ENCODE results near the gene KLHDC3.
"Not testable (repeated sequence)": the region's sequence is repeated elsewhere in the genome, so short reads cannot be mapped to it uniquely, and the experiment has no call there.

Gene KLHDC3

GRCh38 chr6:43029120-43029519, 15.1 kb downstream of the KLHDC3 start:
- no peak for DNase-seq (ENCODE audit: low read depth)

DNA sequence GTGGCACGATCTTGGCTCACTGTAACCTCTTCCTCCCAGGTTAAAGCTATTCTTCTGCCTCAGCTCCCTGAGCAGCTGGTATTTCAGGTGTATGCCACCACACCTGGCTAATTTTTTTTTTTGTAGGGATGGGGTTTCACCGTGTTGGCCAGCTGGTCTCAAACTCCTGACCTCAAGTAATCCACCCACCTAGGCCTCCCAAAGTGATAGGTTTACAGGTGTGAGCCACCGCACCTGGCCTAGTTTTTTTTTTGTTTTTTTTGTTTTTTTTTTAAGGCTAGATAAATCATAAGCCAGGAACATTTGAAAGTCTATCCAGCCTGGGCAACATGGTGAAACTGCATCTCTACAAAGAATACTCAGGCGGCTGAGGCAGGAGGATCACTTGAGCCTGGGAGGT, 18.3 kb downstream of the KLHDC3 start:
- no peak for DNase-seq (ENCODE audit: low read depth)

GRCh38 chr6:43033496-43034189, 19.6 kb downstream of the KLHDC3 start:
- no peak for DNase-seq (ENCODE audit: low read depth)

GRCh38 chr6:43034190-43034525, 20.1 kb downstream of the KLHDC3 start:
- DNase-seq (ENCODE audit: low read depth): no peak

DNA sequence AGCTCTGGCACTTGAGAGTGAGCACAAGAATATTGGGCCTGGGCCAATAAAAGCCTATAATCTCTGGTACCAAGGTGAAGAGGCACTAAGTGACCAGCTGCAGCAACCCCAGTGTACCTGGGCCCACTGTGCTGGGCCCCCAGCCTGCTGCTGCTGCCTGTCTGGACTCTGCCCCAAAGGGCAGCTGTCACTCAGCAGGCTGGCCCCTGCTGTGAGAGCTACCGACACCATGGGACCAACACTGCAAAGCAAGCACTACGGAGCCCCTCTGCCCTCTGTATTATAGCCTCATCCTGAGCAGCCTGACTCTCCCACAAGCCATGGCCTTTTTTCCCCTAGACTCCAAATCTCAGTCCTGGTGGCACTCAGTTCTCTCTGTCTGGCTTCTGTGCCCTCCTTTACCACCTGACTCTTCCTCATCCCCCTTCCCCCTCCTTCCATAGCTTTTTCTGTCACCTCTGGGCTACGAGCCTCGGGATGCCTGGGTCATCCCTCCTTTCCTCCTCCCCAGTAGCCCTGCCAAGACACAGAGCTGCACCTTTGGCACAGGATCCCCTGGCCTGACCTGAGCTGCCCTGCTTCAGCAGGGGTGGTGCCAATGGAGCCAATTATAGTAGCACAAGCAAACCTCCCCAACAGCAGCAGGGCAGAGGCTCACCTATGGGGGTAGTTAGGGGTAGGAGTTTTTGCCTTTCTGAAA, 21.6 kb downstream of the KLHDC3 start:
- no peak for DNase-seq (ENCODE audit: low read depth)

DNA sequence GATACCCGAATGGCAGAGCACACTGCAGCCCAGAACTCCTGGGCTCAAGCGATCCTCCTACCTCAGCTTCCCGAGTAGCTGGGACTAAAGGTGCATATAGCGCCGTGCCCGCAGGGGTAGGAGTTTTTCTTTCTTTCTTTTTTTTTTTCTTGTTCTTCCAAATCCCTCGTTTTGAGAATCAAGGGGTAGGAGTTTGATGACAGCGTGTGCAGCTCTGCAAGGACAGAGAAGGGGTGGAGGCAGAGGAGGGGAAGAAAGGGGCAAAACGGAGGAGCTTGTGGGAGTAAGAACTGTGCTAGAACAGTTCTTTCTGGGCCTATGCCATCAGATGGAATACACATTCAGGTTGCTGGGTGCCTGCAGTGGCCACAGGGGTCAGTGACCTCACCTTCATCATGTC, 22.7 kb downstream of the KLHDC3 start:
- no peak for DNase-seq (ENCODE audit: low read depth)

DNA sequence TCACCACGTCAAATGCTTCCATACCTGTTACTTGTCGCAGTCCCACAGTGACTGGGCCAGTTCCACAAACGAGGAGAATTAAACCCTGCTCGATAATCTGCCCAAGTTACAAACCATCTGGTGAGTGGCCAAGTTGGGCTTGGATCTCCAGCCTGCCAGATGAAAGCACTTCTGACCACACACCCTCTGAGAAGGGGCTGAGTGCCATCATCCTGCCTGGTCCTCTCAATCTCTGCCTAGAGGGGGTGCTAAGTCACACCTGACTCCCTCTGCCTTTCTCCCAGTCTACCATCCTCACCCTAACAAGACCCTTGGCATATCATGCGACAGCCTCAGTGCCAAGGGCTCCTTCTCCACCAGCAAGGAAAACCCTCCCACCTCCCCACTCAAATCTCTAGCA, 23.1 kb downstream of the KLHDC3 start:
- DNase-seq (ENCODE audit: low read depth): no peak

DNA sequence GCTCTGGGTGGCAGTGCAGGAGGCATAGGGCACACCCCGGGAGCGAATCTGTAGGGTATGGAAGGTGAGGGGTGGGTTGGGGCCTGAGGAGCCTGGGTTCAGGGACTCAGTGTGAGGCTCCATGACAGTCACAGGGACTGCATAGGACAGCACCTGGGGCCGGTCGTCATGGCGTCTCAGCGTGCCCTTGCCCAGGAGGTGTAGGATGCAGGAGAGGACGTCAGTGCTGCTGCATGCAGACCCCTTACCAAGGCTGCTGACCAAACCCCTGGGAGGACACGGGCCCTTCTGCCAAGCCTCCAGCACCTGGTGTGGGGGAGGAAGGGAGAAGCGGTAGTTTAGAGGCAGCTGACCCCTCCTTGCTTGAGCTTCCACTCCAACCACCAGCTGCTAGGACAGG, 23.7 kb downstream of the KLHDC3 start:
- no peak for DNase-seq (ENCODE audit: low read depth)

GRCh38 chr6:43038727-43039126, 24.7 kb downstream of the KLHDC3 start:
- DNase-seq (ENCODE audit: low read depth): no peak

- no peak for DNase-seq (ENCODE audit: low read depth)
Measured at GRCh38 chr6:43040542-43041257, 26.7 kb downstream of the KLHDC3 start.

- DNase-seq (ENCODE audit: low read depth): not testable (repeated sequence)
Measured at GRCh38 chr6:43041475-43041874, 27.4 kb downstream of the KLHDC3 start.

DNA sequence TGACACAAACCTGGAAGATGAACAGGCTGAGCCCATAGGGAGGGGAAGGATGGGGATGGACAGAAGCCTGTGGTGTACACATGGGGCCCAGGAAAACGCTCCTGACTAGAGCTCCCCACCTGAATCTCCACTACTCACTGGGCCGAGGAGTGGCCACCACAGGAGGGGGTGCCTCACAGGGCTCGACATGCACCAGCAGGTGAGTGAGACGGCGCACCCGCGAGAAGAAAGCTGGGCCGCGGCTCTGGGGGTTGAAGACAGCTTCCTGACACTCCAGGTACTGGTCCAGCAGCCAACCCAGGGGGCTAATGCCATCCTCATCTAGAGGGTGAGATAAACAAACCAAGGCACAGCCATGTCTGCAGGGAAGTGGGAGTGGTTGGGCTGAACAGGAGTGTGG, 29.3 kb downstream of the KLHDC3 start:
- DNase-seq (ENCODE audit: low read depth): no peak

DNA sequence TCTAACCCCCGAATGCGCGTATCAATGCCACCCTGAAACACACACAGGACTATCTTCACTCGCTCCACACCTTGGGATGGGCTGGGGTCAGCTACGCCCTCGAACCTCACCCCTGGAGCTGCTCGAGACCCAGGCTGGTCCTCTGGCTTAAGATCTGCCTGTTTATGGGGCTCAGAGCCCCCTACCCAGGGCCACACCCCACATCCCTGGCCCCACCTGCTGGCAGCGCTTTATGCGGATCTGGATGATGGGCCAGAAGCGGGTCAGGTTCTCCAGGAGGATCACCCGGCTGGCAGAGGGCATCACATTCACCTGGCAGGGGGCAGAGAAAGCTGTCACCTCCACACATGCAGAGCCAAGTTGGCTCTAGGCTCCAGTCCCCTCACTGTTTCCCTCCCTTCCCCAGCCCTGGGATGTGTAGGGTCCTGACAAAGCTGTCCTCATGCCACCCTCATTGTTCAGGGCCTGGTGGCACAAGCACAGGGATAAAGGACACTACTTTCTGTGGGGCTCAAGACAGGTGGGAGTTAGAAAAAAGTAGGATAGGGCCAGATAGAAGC, 31.4 kb downstream of the KLHDC3 start:
- no peak for DNase-seq (ENCODE audit: low read depth)

GRCh38 chr6:43047998-43048397, 33.9 kb downstream of the KLHDC3 start:
- no peak for DNase-seq (ENCODE audit: low read depth)

DNA sequence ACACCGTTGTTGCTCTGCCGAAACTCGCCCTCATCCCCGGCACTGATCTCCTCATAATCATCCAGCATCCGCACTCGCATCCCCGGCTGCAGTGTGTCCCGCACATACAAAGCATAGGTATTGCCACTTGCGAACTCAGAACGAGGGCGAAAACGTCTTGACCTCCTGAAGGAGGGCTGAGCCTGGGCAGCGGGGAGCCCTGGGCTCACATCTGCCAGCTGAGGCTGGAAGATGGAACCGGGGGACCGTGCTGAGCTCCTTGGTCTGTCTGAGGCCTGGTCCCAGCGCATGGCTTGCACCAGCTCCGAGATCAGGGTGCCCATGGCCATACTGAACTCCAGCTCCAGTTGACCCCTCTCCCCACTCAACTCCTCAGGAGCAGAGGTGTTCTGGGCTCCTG, 36.9 kb downstream of the KLHDC3 start:
- no peak for DNase-seq (ENCODE audit: low read depth)

DNA sequence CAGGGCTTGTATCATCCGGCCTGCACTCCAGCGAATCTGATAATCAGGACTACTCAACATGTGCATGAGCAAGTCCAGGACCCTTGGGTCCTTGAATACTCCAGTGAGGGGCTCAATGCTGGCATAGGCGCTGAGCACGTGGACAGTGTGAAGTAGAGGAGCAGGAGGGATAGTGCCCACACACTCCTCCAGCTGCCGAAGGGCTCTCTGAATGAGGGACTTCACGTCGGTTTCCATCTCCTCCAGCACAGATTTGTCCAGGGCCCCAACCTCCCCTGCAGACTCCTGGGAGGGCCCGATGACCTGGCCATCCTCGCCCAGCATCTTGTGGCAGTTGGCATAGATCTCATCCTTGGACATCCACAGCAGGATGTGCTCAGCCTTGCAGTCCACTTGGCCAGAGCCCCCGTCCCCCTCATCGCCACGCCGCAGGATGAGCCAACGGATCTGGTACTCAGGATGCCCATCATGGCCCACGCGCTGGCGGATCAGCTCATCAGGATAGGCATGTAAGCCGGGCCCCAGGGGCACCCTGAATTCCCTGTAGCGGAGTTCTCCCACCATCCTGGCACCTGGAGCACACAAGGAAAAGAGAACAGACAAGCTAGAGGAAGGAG, 38.3 kb downstream of the KLHDC3 start:
- DNase-seq (ENCODE audit: low read depth): no peak

DNA sequence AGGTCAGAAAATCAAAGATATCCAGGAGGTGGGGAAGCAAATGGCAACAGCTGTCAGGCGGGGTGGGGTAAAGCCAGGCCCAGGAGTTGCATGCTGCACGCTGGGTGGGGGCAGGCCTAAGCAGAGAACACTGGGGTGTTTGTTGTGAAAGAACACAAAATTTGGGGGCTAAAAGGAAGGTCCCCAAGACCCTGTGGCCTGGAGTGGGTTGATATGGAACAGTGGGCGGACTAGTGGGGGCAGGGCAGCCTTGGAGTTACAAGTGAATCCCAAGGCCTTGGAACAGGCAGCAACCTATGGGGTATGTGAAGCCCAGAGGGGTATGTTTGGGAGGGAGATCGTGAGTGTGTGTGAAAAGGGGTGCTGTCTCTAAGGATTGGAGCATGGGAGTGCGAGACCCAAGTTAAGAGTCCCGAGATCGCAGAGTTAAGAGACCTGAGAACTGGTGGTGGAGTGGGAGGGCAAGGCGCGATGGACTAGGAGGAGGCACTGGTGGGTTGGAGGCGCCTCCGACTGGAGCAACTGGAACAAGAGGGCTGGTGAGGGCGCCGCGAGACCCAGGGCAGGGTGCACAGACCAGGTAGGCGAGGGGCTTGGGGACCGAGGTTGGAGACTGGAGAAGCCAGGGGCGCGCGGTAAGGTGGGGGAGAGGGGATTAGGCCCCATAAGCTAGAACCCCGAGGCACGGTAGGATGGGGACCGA, 38.9 kb downstream of the KLHDC3 start:
- DNase-seq (ENCODE audit: low read depth): peak; percentile 45

- DNase-seq (ENCODE audit: low read depth): peak; percentile 98
Measured at GRCh38 chr6:43053545-43054205, 39.6 kb downstream of the KLHDC3 start, which contains the start of gene CUL7. TSS of gene CUL7 (minus strand) at chr6:43053851. CDS start at chr6:43052788, 1,063 bp downstream.

DNA sequence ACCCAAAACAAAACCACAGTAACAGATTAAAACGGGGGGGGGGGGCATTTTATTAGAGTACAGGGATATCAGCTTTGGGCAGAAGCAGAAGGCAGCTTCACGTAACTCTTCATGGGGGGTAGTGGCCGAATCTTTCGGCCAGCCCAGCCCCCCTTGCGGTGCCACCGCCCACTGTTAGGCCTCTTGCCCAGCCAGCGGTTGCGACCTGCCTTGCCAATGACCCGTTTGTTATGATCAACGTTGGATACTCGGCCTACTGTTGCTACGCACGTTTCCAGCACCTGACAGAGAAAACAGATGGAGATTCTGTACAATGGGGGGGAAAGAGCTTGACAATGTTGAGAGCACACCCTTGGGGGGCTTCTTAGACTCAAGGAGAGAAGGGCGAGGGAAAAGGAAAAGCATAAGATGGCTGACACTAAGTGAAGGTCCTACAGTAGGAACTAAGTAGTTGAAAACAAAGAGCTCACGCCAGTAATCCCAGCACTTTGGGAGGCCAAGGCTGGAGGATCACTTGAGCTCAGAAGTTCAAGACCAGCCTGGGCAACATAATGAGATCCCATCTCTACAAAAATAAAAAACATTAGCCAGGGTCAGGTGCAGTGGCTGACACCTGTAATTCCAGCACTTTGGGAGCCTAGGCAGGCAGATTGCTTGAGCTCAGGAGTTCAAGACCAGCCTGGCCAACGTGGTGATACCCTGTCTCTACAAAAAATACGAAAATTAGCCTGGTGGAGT, 40.3 kb downstream of the KLHDC3 start:
- no peak for DNase-seq (ENCODE audit: low read depth)

DNA sequence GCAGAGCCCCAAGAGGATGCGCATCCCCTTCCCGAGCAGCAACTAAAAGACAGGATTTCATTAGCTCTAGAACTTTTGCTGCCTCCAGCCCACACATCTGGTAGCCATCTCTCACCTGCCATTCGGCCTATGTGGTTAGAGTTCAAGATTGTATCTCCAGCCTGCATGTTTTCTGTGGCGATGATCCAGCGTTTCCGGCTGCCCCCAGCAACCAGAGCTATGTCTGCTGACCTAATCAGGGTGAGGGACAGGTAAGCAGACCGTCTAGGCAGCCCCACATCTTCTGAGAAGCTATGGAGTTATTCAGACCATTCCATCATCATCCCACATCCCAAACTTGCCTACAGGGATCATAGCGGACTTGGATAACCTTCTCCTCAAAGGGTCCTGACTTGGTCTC, 41.9 kb downstream of the KLHDC3 start:
- DNase-seq (ENCODE audit: low read depth): no peak

DNA sequence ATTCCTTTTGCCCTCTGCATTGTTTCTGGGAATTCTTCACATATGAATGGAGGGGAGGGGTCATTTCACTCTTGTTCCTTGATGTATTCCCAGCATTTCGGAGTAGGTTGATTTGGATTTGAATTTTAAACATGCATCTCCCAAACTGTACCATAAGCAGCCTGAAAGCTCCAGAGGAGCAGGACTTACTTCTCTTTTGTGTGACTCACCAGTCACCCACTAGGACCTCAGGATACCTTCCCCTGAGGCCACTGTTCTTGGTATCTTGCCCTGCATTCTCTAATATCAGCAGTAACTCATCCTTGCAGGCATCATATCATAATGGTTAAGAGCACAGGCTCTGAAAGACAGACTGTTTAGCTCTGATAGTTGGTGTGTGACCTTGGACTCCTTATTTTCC, 44.5 kb downstream of the KLHDC3 start:
- no peak for DNase-seq (ENCODE audit: low read depth)
